ENCODE measurements around the gene CST11. TPM values are rescaled to one million over a fixed set of nuclear protein-coding genes. Genes with fewer than 3 reads are reported as not detected.
A peak's percentile ranks its signal among the peaks of the same experiment; 100 is the strongest.

Gene CST11
- total and polyA plus RNA-seq, 9 of the 15 experiments (the other 6 are each of a cell fraction or from before 2014, with no cell fraction given), result not detected

DNA sequence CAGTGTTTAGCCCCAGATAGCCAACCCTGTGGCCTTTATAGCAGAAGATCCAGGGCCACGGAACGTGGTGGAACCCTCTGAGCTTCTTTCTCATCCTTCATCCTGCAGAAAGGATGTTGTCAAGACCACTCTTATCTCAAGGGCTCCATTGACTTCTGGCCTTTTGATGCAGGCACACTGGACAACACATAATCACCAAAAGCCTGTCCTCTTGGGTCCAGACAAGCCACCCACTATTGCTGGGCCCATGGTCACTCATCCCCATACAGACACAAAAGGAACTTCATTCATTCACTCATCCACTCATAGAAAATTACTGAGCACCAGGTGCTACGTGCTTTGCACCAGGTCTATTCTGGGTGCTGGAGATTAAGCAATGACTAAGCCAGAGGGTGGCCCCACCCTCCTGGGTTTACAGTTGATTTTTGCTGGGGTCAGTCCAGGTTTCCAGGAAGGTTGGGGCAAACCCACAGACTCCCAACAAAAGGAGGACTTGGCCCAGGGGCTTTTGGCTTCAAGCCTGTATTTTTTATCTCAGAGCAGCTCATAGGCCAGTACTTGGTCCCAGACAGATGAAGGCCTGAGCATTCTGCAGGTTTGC lies 40.6 kb upstream of the CST11 start (continued):
- TF ChIP-seq KDM1A (IDR thresholded peaks at IDR 0.05) (0 out of 4 replicates have a peak, but pooled peaks of 1 of the 2 experiments have one; percentile 7), ZNF24 (IDR thresholded peaks at IDR 0.05) (peak; percentile 77)
- TF ChIP-seq, protein P1, sequence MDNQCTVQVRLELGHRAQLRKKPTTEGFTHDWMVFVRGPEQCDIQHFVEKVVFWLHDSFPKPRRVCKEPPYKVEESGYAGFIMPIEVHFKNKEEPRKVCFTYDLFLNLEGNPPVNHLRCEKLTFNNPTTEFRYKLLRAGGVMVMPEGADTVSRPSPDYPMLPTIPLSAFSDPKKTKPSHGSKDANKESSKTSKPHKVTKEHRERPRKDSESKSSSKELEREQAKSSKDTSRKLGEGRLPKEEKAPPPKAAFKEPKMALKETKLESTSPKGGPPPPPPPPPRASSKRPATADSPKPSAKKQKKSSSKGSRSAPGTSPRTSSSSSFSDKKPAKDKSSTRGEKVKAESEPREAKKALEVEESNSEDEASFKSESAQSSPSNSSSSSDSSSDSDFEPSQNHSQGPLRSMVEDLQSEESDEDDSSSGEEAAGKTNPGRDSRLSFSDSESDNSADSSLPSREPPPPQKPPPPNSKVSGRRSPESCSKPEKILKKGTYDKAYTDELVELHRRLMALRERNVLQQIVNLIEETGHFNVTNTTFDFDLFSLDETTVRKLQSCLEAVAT (IDR thresholded peaks at IDR 0.05), result no peak

DNA sequence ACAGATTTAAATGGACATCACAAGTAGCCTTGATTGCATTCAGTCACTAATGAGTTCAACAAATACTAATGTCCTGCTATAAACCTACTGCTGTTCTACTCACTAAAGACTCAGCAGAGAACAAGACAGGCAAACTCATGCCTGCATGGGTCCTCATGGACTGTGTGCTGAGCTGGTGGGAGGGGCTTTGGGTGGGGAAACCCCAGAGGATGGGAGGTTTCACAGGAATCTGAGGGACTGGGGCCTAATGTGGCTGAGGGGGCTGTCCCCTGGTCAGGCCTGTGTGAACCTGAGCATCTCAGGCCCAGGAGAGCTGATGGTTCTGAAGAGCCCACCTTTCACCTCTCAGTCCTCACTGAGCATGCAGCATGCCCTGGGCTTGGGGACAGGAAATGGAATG lies 39.6 kb upstream of the CST11 start:
- POLR2A ChIA-PET, result interaction anchor here (0.7 to 0.9 kb wide), 2 partner anchors 134 to 980 kb away, joined by 4 read pairs; no protein-coding TSS in a partner anchor
- in situ Hi-C loops (cut with MboI) (no loop called here), intact Hi-C loops (cut with micrococcal nuclease) (no loop called here)
- Histone ChIP-seq H3K9me1 (ENCODE audit: control insufficient read depth, insufficient read depth, low read length) (peaks cover 3% of the 10 kb centered on the region), H2AFZ (ENCODE audit: low read depth, low read length) (peak overlapping the region; percentile 24; the same call in 1 of the 2 replicates), H3K36me3 (ENCODE audit: control insufficient read depth, insufficient read depth, low read length) (no peaks in the 10 kb centered on the region), H3K79me2 (ENCODE audit: control insufficient read depth, insufficient read depth, low read length) (no peaks in the 10 kb centered on the region), H3K9me3 (replicated peaks; ENCODE audit: control insufficient read depth, insufficient read depth, low read depth, low read length) (no peaks in the 10 kb centered on the region), H3K27me3 (ENCODE audit: control insufficient read depth in 2 of 2, insufficient read depth in 2 of 2, low read length in 2 of 2) (no peaks in the 10 kb centered on the region; a peak in 1 of 5 replicates), H3K4me3 (no peak overlapping the region), H3K4me1 (replicated peaks in 1 of 2; ENCODE audit: control insufficient read depth in 2 of 2, insufficient read depth in 2 of 2, low read length in 2 of 2) (peaks cover 0 to 7% of the 10 kb centered on the region in 2 experiments; a peak in 2 of 5 replicates), H3K27ac (ENCODE audit: extremely low read depth, low read depth, low read length) (no peak overlapping the region), H3K9ac (ENCODE audit: insufficient read depth in 1 of 2, low read depth in 2 of 2, low read length in 2 of 2) (no peak overlapping the region), H4K20me1 (replicated peaks; ENCODE audit: control insufficient read depth, insufficient read depth, low read length) (no peaks in the 10 kb centered on the region), H3K4me2 (ENCODE audit: insufficient read depth, low read length) (no peak overlapping the region)
- FAIRE-seq (no peak), ATAC-seq (no peak), DNase-seq (ENCODE audit: extremely low read depth in 1 of 4, low spot score in 3 of 4) (no peak)
- no TSS peak for BruUV-seq (replicated peaks)
- no peak for TF ChIP-seq ZNF445 (CRISPR knock-in tag; IDR thresholded peaks at IDR 0.05; ENCODE audit: low read depth)
- no peak for TF ChIP-seq TEAD4 (IDR thresholded peaks at IDR 0.05; ENCODE audit: low read length)
- no peak for TF ChIP-seq TEAD4 (CRISPR knock-in tag; IDR thresholded peaks at IDR 0.05; ENCODE audit: borderline replicate concordance)
- TF ChIP-seq SAP30 (IDR thresholded peaks at IDR 0.05; ENCODE audit: borderline replicate concordance, insufficient read depth, low read depth, low read length, poor library complexity, severe bottlenecking), result no peak
- no peak for TF ChIP-seq HNRNPH1 (optimal IDR thresholded peaks at IDR 0.05; ENCODE audit: low read depth, low read length)
- TF ChIP-seq CBX5 (IDR thresholded peaks at IDR 0.05; ENCODE audit: borderline replicate concordance, low read depth), result no peak
- TF ChIP-seq NRF1 (conservative IDR thresholded peaks at IDR 0.05 in 1 of 2, IDR thresholded peaks at IDR 0.05 in 1 of 2), result no peak
- TF ChIP-seq MYNN (IDR thresholded peaks at IDR 0.05), result no peak
- TF ChIP-seq MYNN (CRISPR knock-in tag; IDR thresholded peaks at IDR 0.05), result no peak
- no peak for TF ChIP-seq KLF6 (CRISPR knock-in tag; IDR thresholded peaks at IDR 0.05; ENCODE audit: borderline replicate concordance)
- no peak for TF ChIP-seq TAF7 (tag; IDR thresholded peaks at IDR 0.05)
- no peak for TF ChIP-seq KAT2B (IDR thresholded peaks at IDR 0.05; ENCODE audit: low read depth, low read length)
- TF ChIP-seq GTF2F1 (IDR thresholded peaks at IDR 0.05; ENCODE audit: low read depth, low read length), result no peak
- CTCF ChIA-PET (ENCODE audit: low intra/inter-chr PET ratio), result no interaction called here
